Calu3 (cell line): ENCODE data around the gene S100B. TPM values are rescaled to one million over a fixed set of nuclear protein-coding genes. Genes with fewer than 3 reads are reported as not detected.
A peak's percentile ranks its signal among the peaks of the same experiment; 100 is the strongest.

Experiments used
- BruUV-seq: library from RNA; stranded (reverse); fragments of 400-500 nt; replicated peaks from 2 replicates; lab custom pipeline; 2021; lab: Mats Ljungman, UMichigan
- CTCF ChIA-PET: fragments of 300-600 bp; sonication (Branson Sonifier 250); formaldehyde crosslinking; loops from one replicate; lab custom pipeline; 2022; ENCODE audit warnings: antibody characterized with exemption; lab: Charles Lee
- DNase-seq: peaks from one replicate; pipeline ENCODE4 v3.0.0; 2022
- H3K27ac Mint-ChIP-seq: one replicate; pipeline ENCODE4 v1.8.0; 2022; ENCODE audit warnings: mixed read lengths; ENCODE audit not compliant: unreplicated experiment
- H3K27me3 Mint-ChIP-seq: one replicate; pipeline ENCODE4 v1.8.0; 2022; ENCODE audit warnings: mixed read lengths; ENCODE audit not compliant: unreplicated experiment
- H3K36me3 Mint-ChIP-seq: one replicate; pipeline ENCODE4 v1.8.0; 2022; ENCODE audit warnings: mild to moderate bottlenecking, moderate library complexity, mixed read lengths; ENCODE audit not compliant: insufficient read depth, unreplicated experiment
- H3K4me1 Mint-ChIP-seq: one replicate; pipeline ENCODE4 v1.8.0; 2022; ENCODE audit warnings: mild to moderate bottlenecking, low read depth, mixed read lengths; ENCODE audit not compliant: unreplicated experiment
- H3K4me3 Mint-ChIP-seq: one replicate; pipeline ENCODE4 v1.8.0; 2022; ENCODE audit warnings: mild to moderate bottlenecking, low read depth, moderate library complexity, mixed read lengths; ENCODE audit not compliant: unreplicated experiment
- H3K9me3 Mint-ChIP-seq: one replicate; pipeline ENCODE4 v1.8.0; 2022; ENCODE audit warnings: low read depth, mixed read lengths; ENCODE audit not compliant: unreplicated experiment
- intact Hi-C: fragments of 100-400 bp; cut with micrococcal nuclease; formaldehyde crosslinking; loops from one replicate; pipeline ENCODE4 v1.10.0; 2022; ENCODE audit not compliant: unreplicated experiment
- total RNA-seq: library from RNA; stranded (reverse); gene quantifications from 2 replicates; pipeline ENCODE4 v1.2.3, GENCODE V29; 2022
- TF ChIP-seq, protein P1 (sequence below): fragments of 200-600 bp; IDR thresholded peaks from one replicate; pipeline ENCODE4 v1.8.0; 2022; ENCODE audit warnings: antibody characterized with exemption; ENCODE audit not compliant: unreplicated experiment

Gene S100B
- total RNA-seq, 1 experiment from 2014 or later: not detected

DNA sequence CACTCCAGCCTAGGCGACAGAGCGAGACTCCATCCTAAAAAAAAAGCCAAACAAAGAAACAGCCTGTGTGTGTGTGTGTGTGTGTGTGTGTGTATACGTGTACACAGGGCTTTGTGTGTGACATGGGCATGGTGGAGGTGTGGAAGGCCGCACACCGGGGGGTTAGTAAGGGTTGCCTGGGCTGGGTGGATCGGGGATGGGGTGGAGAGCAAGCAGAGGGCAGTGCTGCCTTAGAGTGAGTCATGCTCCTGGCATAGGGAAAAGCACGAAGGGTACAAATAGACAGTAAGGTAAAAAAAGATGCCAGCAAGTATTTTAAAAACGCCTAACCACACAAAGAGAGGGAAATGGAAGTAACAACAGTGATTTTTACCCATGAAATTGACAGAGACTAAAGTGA lies 36.8 kb upstream of the S100B start:
- H3K27ac Mint-ChIP-seq: no peak overlapping the region
- peaks cover 27% of the 10 kb centered on the region for H3K4me1 Mint-ChIP-seq
- intact Hi-C loops: no loop called here
- H3K4me3 Mint-ChIP-seq: no peak overlapping the region
- peaks cover 35% of the 10 kb centered on the region for H3K36me3 Mint-ChIP-seq
- H3K9me3 Mint-ChIP-seq: no peaks in the 10 kb centered on the region
- CTCF ChIA-PET: no interaction called here
- no peak for DNase-seq
- no TSS peak for BruUV-seq
- TF ChIP-seq, protein P1, sequence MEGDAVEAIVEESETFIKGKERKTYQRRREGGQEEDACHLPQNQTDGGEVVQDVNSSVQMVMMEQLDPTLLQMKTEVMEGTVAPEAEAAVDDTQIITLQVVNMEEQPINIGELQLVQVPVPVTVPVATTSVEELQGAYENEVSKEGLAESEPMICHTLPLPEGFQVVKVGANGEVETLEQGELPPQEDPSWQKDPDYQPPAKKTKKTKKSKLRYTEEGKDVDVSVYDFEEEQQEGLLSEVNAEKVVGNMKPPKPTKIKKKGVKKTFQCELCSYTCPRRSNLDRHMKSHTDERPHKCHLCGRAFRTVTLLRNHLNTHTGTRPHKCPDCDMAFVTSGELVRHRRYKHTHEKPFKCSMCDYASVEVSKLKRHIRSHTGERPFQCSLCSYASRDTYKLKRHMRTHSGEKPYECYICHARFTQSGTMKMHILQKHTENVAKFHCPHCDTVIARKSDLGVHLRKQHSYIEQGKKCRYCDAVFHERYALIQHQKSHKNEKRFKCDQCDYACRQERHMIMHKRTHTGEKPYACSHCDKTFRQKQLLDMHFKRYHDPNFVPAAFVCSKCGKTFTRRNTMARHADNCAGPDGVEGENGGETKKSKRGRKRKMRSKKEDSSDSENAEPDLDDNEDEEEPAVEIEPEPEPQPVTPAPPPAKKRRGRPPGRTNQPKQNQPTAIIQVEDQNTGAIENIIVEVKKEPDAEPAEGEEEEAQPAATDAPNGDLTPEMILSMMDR: no peak
- H3K27me3 Mint-ChIP-seq: no peaks in the 10 kb centered on the region

GRCh38 chr21:46639489-46640386 lies 34.9 kb upstream of the S100B start:
- peak overlapping the region; percentile 40 for H3K4me3 Mint-ChIP-seq
- peaks cover 38% of the 10 kb centered on the region for H3K36me3 Mint-ChIP-seq
- no peak for DNase-seq
- intact Hi-C loops: no loop called here
- TF ChIP-seq, protein P1: no peak
- no peaks in the 10 kb centered on the region for H3K9me3 Mint-ChIP-seq
- H3K4me1 Mint-ChIP-seq: peaks cover 27% of the 10 kb centered on the region
- CTCF ChIA-PET: interaction anchor here (0.5 to 0.8 kb wide), 3 partner anchors 18 to 120 kb away, joined by 3 to 6 read pairs (median 4); no protein-coding TSS in a partner anchor
- no peaks in the 10 kb centered on the region for H3K27me3 Mint-ChIP-seq
- no TSS peak for BruUV-seq
- peak overlapping the region; percentile 54 for H3K27ac Mint-ChIP-seq

DNA sequence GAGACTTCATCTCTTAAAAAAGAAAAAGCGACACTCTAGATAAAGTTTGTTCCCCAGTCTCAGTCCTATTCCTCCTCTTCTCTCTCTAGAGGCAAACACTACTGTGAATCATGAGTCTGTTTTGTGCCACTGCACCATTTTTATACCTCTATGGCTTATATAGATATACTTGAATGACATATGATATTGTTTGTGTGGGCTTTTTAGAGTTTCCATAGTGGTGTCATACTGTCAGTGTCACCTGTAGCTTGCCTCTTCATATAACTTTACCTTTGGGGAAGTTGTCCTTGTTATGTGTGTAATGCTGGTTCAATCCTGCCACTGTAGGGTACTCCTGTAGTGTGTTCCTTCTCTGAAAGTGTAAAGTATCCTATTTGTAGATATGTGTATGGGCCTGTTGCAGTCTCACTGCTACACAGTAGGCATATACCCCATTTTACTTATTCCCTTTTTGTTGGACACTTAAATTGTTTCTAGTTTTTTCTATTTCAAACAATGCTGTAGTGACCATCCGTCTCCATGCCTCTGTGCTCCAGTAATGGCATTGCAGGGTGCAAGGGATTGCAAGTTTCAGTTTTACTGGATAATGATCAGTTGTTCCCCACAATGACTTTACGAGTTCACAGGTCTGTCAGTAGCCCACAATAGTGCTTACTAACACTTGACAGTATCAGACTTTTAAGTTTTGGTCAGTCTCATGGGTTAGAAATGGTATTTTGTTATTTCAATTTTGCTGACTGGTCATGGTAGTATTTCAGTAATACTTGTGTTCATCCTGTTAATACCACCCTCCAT lies 33.3 kb upstream of the S100B start:
- Mint-ChIP-seq H3K27ac (no peak overlapping the region), H3K4me1 (peaks cover 27% of the 10 kb centered on the region), H3K36me3 (peaks cover 43% of the 10 kb centered on the region), H3K4me3 (peak overlapping the region; percentile 11), H3K9me3 (no peaks in the 10 kb centered on the region), H3K27me3 (no peaks in the 10 kb centered on the region)
- TF ChIP-seq, protein P1: no peak
- no TSS peak for BruUV-seq
- CTCF ChIA-PET: interaction anchor here (0.7 to 3.7 kb wide), 2 partner anchors 16 to 134 kb away, joined by 5 to 17 read pairs; no protein-coding TSS in a partner anchor
- intact Hi-C loops: no loop called here
- DNase-seq: no peak

DNA sequence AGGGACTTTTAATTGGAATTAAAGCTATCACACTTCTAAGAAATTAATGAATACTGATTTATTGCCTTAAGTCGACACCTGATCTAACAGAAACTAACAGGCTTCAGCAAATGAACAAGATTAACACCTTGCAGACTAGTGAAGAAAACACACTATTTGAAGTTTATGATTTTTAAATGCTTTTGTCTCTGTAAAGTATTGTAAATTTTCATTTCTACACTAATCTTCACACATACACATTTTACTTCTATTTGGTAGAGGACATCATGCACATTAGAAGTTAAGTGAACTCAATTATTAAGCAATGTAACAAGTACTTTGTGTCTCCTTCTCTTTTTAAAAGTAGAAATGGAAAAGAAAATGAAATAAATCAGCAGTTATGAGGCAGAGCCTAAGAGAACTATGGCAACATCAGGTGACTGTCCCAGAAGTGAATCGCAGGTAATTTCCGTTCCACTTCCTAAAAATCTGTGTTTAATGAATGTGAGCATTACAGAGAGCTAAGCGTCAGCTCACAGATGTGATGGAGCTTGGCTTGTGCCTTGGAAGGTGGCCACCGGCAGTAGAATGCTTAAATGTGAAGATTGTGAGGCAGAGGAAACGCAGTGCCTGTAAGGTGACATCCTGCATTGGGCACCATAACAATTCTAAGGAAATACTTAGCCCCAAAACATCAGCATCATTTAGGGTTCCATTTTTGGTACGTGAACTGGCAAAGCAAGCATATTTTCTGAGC lies 31.8 kb upstream of the S100B start:
- TF ChIP-seq, protein P1: no peak
- intact Hi-C loops: no loop called here
- Mint-ChIP-seq H3K4me1 (peaks cover 27% of the 10 kb centered on the region), H3K36me3 (peaks cover 43% of the 10 kb centered on the region), H3K27me3 (no peaks in the 10 kb centered on the region), H3K9me3 (no peaks in the 10 kb centered on the region), H3K4me3 (peak overlapping the region; percentile 92), H3K27ac (peak overlapping the region; percentile 86)
- TSS peak; percentile 39 for BruUV-seq
- no peak for DNase-seq
- CTCF ChIA-PET: interaction anchor here (0.5 to 3.7 kb wide), 2 partner anchors 15 to 590 kb away, joined by 3 to 17 read pairs; no protein-coding TSS in a partner anchor
